GM12892 (cell line): ENCODE results near the gene TMEM87B.

ENCODE experiments used
- POLR2A ChIP-seq: IDR thresholded peaks from 2 replicates; pipeline ENCODE4 v1.6.1; 2011; ENCODE audit warnings: low read depth, low read length, control low read depth
- POLR2AphosphoS5 ChIP-seq: IDR thresholded peaks from 2 replicates; pipeline ENCODE4 v1.6.1; 2011; ENCODE audit warnings: low read depth, low read length, control low read depth

DNA sequence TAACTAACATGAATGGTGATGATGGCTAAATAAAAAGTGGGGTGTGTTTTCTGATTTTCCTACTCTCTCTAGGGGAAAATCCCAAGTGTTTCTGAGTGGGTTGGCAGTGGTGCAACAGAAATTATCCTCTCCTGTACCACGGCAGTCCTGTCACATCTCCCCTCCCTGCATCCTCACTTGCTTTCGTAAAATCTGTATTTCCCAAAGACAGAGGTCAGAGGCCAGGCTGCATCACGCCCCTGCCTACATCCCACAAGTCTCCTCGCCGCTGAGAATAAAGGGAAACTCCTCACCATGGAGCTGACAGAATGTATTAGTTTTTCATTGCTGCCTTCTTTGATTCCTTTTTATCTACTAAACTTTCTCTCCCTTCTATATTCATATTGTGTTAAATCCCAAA lies 96.2 kb downstream of the TMEM87B start:
- TF ChIP-seq POLR2A (no peak), POLR2AphosphoS5 (no peak)
